Kidney epithelial cell (primary cell): ENCODE data around the gene PIM3. TPM values are rescaled to one million over a fixed set of nuclear protein-coding genes. Genes with fewer than 3 reads are reported as not detected.

ENCODE experiments used
- DNase-seq: peaks from one replicate; pipeline ENCODE4 v3.0.0-alpha.2; 2010; ENCODE audit warnings: low read depth
- H3K27me3 ChIP-seq: 2 replicates; pipeline ENCODE4 v1.6.0; 2011; ENCODE audit warnings: low read length; ENCODE audit not compliant: control insufficient read depth, insufficient read depth
- H3K36me3 ChIP-seq: 2 replicates; pipeline ENCODE4 v1.5.1; 2011; ENCODE audit warnings: low read length; ENCODE audit not compliant: control insufficient read depth, insufficient read depth
- H3K4me3 ChIP-seq: 2 replicates; pipeline ENCODE4 v1.5.1; 2011; ENCODE audit warnings: low read depth, mild to moderate bottlenecking, control low read depth, low read length
- CTCF ChIP-seq: IDR thresholded peaks from 2 replicates; pipeline ENCODE4 v1.5.1; 2011; ENCODE audit warnings: mild to moderate bottlenecking, moderate library complexity, low read length, control low read depth, inconsistent platforms; ENCODE audit not compliant: insufficient read depth, poor library complexity, severe bottlenecking
- total RNA-seq: library from RNA; depleted of rRNA; stranded (reverse); fragments of >200 nt; gene quantifications from 2 replicates; pipeline ENCODE4 v1.2.3, GENCODE V29; 2015

The PIM3 gene
- total RNA-seq, 1 donor from 2014 or later, result 66.9 TPM

- TF ChIP-seq CTCF, result no peak
- peak; percentile 86 for DNase-seq
- Histone ChIP-seq H3K27me3 (peaks cover 12% of the 10 kb centered on the region), H3K36me3 (no peaks in the 10 kb centered on the region), H3K4me3 (peak overlapping the region; percentile 34)
Measured at GRCh38 chr22:49970528-49971231, 10.1 kb downstream of the PIM3 start.

GRCh38 chr22:49971232-49972162 is 10.9 kb downstream of the PIM3 start:
- TF ChIP-seq CTCF, result no peak
- DNase-seq, result no peak
- no peaks in the 10 kb centered on the region for H3K36me3 ChIP-seq
- peaks cover 12% of the 10 kb centered on the region for H3K27me3 ChIP-seq
- H3K4me3 ChIP-seq, result peak overlapping the region; percentile 34

- no peak overlapping the region for H3K4me3 ChIP-seq
- DNase-seq, result no peak
- no peaks in the 10 kb centered on the region for H3K36me3 ChIP-seq
- H3K27me3 ChIP-seq, result peaks cover 12% of the 10 kb centered on the region
- no peak for TF ChIP-seq CTCF
Measured at GRCh38 chr22:49972163-49973017, 11.8 kb downstream of the PIM3 start.

GRCh38 chr22:49973018-49973961 is 12.7 kb downstream of the PIM3 start:
- Histone ChIP-seq H3K36me3 (no peaks in the 10 kb centered on the region), H3K4me3 (no peak overlapping the region), H3K27me3 (peaks cover 12% of the 10 kb centered on the region)
- no peak for DNase-seq
- no peak for TF ChIP-seq CTCF
